GM23338 (cell line): ENCODE results near the gene SH3RF3. TPM values are rescaled to one million over a fixed set of nuclear protein-coding genes. Genes with fewer than 3 reads are reported as not detected.

Experiments used
- ATAC-seq: fragments of 200-7000 bp; cut with Tn5 transposase; 3 replicates; pipeline ENCODE4 v1.9.1; 2020
- DNase-seq: peaks from one replicate; pipeline ENCODE4 v3.0.0-alpha.2; 2015; ENCODE audit warnings: low spot score
- H2AFZ ChIP-seq: fragments of 200-600 bp; sonication (generic); 2 replicates; pipeline ENCODE4 v1.8.0; 2016; ENCODE audit warnings: antibody characterized with exemption, mild to moderate bottlenecking, moderate library complexity
- H3F3A ChIP-seq: fragments of 200-600 bp; sonication (generic); replicated peaks from 2 replicates; pipeline ENCODE4 v1.8.0; 2017; ENCODE audit warnings: antibody characterized with exemption, mixed run types, low read depth
- H3K27ac ChIP-seq: fragments of 200-600 bp; sonication (generic); 2 replicates; pipeline ENCODE4 v1.6.1; 2016; ENCODE audit warnings: low read depth
- H3K27me3 ChIP-seq: fragments of 200-600 bp; sonication (generic); 2 replicates; pipeline ENCODE4 v1.8.0; 2016; ENCODE audit warnings: mild to moderate bottlenecking, mixed run types, moderate library complexity; ENCODE audit not compliant: insufficient read depth
- H3K36me3 ChIP-seq: fragments of 200-600 bp; sonication (generic); 2 replicates; pipeline ENCODE4 v1.8.0; 2016; ENCODE audit warnings: mild to moderate bottlenecking; ENCODE audit not compliant: insufficient read depth
- H3K4me1 ChIP-seq: fragments of 200-600 bp; sonication (generic); 2 replicates; pipeline ENCODE4 v1.8.0; 2016; ENCODE audit warnings: mild to moderate bottlenecking, moderate library complexity; ENCODE audit not compliant: insufficient read depth
- H3K4me2 ChIP-seq: fragments of 200-600 bp; sonication (generic); 2 replicates; pipeline ENCODE4 v1.7.1; 2017; ENCODE audit warnings: mixed run types
- H3K4me3 ChIP-seq: fragments of 200-600 bp; sonication (generic); 2 replicates; pipeline ENCODE4 v1.6.1; 2016; ENCODE audit warnings: mixed run types
- H3K79me2 ChIP-seq: fragments of 200-600 bp; sonication (generic); replicated peaks from 2 replicates; pipeline ENCODE4 v1.8.0; 2017; ENCODE audit warnings: mild to moderate bottlenecking; ENCODE audit not compliant: insufficient read depth
- H3K9me2 ChIP-seq: fragments of 200-600 bp; sonication (generic); 2 replicates; pipeline ENCODE4 v1.8.0; 2017; ENCODE audit not compliant: insufficient read depth
- H4K20me1 ChIP-seq: fragments of 200-600 bp; sonication (generic); replicated peaks from 2 replicates; pipeline ENCODE4 v1.8.0; 2017; ENCODE audit warnings: mild to moderate bottlenecking; ENCODE audit not compliant: insufficient read depth
- H3K27ac Mint-ChIP-seq: 2 replicates; pipeline ENCODE4 v1.8.0; 2020; ENCODE audit warnings: inconsistent platforms, mild to moderate bottlenecking, moderate library complexity, mixed read lengths
- H3K27me3 Mint-ChIP-seq: 3 replicates; pipeline ENCODE4 v1.8.0; 2022; ENCODE audit warnings: low read depth, mild to moderate bottlenecking, moderate library complexity, mixed read lengths, inconsistent platforms; ENCODE audit not compliant: insufficient read depth, poor library complexity
- H3K36me3 Mint-ChIP-seq: 3 replicates; pipeline ENCODE4 v1.8.0; 2021; ENCODE audit warnings: low read depth, mild to moderate bottlenecking, inconsistent platforms, moderate library complexity, mixed read lengths
- H3K4me1 Mint-ChIP-seq: 3 replicates; pipeline ENCODE4 v1.8.0; 2020; ENCODE audit warnings: mild to moderate bottlenecking, inconsistent platforms, mixed read lengths
- H3K4me3 Mint-ChIP-seq: 3 replicates; pipeline ENCODE4 v1.8.0; 2021; ENCODE audit warnings: moderate library complexity, mild to moderate bottlenecking, inconsistent platforms, mixed read lengths
- H3K9me3 Mint-ChIP-seq: 3 replicates; pipeline ENCODE4 v1.8.0; 2020; ENCODE audit warnings: moderate library complexity, mild to moderate bottlenecking, inconsistent platforms, mixed read lengths
- CREB1 ChIP-seq: fragments of 250-450 bp; sonication (Bioruptor Pico); IDR thresholded peaks from 2 replicates; pipeline ENCODE4 v1.5.0; 2020; ENCODE audit warnings: low read depth, mild to moderate bottlenecking, moderate library complexity
- CTCF ChIP-seq, 2 experiments: fragments of 200-600 bp in 1 of 2; sonication (generic) in 1 of 2; conservative IDR thresholded peaks; 2 replicates each; pipeline versions ENCODE4 v1.5.1 to v1.6.1; 2016 to 2017; ENCODE audit warnings: antibody characterized with exemption in 2 of 2, low read depth in 2 of 2, mild to moderate bottlenecking in 2 of 2, moderate library complexity in 1 of 2
- ETS1 ChIP-seq: IDR thresholded peaks from 2 replicates; pipeline ENCODE4 v1.6.1; 2016; ENCODE audit warnings: antibody characterized with exemption
- EZH2 ChIP-seq: fragments of 200-600 bp; sonication (generic); IDR thresholded peaks from one replicate; pipeline ENCODE4 v1.8.0; 2017; ENCODE audit warnings: antibody characterized with exemption, mild to moderate bottlenecking, low read depth; ENCODE audit not compliant: unreplicated experiment
- EZH2phosphoT487 ChIP-seq: fragments of 200-600 bp; sonication (generic); IDR thresholded peaks from one replicate; pipeline ENCODE4 v1.8.1; 2018; ENCODE audit warnings: antibody characterized with exemption; ENCODE audit not compliant: unreplicated experiment
- JUNB ChIP-seq: IDR thresholded peaks from one replicate; pipeline ENCODE4 v1.6.1; 2016; ENCODE audit warnings: antibody characterized with exemption; ENCODE audit not compliant: unreplicated experiment
- NANOG ChIP-seq: IDR thresholded peaks from 2 replicates; pipeline ENCODE4 v1.6.1; 2016; ENCODE audit warnings: antibody characterized with exemption, borderline replicate concordance
- POLR2AphosphoS5 ChIP-seq: IDR thresholded peaks from 2 replicates; pipeline ENCODE4 v1.6.1; 2016; ENCODE audit warnings: antibody characterized with exemption, low read depth
- REST ChIP-seq: IDR thresholded peaks from one replicate; pipeline ENCODE4 v1.6.1; 2018; ENCODE audit warnings: antibody characterized with exemption; ENCODE audit not compliant: unreplicated experiment
- STAT1 ChIP-seq: IDR thresholded peaks from one replicate; pipeline ENCODE4 v1.6.1; 2016; ENCODE audit warnings: antibody characterized with exemption; ENCODE audit not compliant: unreplicated experiment
- ZNF114 ChIP-seq: fragments of 250-450 bp; sonication (Bioruptor Pico); IDR thresholded peaks from 2 replicates; pipeline ENCODE4 v1.5.0; 2020; ENCODE audit warnings: mild to moderate bottlenecking, moderate library complexity
- ZNF331 ChIP-seq: fragments of 250-450 bp; sonication (Bioruptor Pico); IDR thresholded peaks from 2 replicates; pipeline ENCODE4 v1.5.0; 2020; ENCODE audit warnings: low read depth, mild to moderate bottlenecking, moderate library complexity
- polyA plus RNA-seq: library from polyadenylated mRNA; unstranded; fragments of >200 nt; fragmentation: Nextera tagmentation; extraction: Ambion mirVana; gene quantifications from 2 replicates; pipeline ENCODE4 v1.2.1, GENCODE V29; 2016
- total RNA-seq: library from RNA; depleted of rRNA; stranded (reverse); fragments of >200 nt; shearing (Covaris generic); gene quantifications from 2 replicates; pipeline ENCODE4 v1.2.3, GENCODE V29; 2014
- TF ChIP-seq, protein P1 (sequence below): fragments of 250-450 bp; sonication (Bioruptor Pico); IDR thresholded peaks from 2 replicates; pipeline ENCODE4 v1.5.0; 2020; ENCODE audit warnings: mild to moderate bottlenecking, moderate library complexity

SH3RF3 gene
- total and polyA plus RNA-seq, 2 experiments from 2014 or later, result 0.11 to 0.63 TPM

GRCh38 chr2:109265953-109266352, 136.9 kb downstream of the SH3RF3 start:
- Histone ChIP-seq H2AFZ (no peak overlapping the region), H3K4me3 (no peak overlapping the region), H3F3A (no peaks in the 10 kb centered on the region), H3K27ac (no peak overlapping the region), H3K79me2 (no peaks in the 10 kb centered on the region), H4K20me1 (no peaks in the 10 kb centered on the region), H3K27me3 (no peaks in the 10 kb centered on the region), H3K4me1 (no peaks in the 10 kb centered on the region), H3K9me2 (no peaks in the 10 kb centered on the region), H3K4me2 (no peak overlapping the region), H3K36me3 (no peaks in the 10 kb centered on the region)
- DNase-seq (no peak), ATAC-seq (no peak)
- H3K4me3 Mint-ChIP-seq, result no peak overlapping the region
- peaks cover 1% of the 10 kb centered on the region for H3K27me3 Mint-ChIP-seq
- no peak for TF ChIP-seq ZNF114 (CRISPR knock-in tag)
- no peak for TF ChIP-seq EZH2phosphoT487
- TF ChIP-seq ZNF331 (CRISPR knock-in tag), result no peak
- TF ChIP-seq POLR2AphosphoS5, result no peak
- no peak for TF ChIP-seq CREB1 (CRISPR knock-in tag)
- no peak for TF ChIP-seq EZH2
- no peak for TF ChIP-seq STAT1
- TF ChIP-seq REST, result no peak
- TF ChIP-seq, protein P1, sequence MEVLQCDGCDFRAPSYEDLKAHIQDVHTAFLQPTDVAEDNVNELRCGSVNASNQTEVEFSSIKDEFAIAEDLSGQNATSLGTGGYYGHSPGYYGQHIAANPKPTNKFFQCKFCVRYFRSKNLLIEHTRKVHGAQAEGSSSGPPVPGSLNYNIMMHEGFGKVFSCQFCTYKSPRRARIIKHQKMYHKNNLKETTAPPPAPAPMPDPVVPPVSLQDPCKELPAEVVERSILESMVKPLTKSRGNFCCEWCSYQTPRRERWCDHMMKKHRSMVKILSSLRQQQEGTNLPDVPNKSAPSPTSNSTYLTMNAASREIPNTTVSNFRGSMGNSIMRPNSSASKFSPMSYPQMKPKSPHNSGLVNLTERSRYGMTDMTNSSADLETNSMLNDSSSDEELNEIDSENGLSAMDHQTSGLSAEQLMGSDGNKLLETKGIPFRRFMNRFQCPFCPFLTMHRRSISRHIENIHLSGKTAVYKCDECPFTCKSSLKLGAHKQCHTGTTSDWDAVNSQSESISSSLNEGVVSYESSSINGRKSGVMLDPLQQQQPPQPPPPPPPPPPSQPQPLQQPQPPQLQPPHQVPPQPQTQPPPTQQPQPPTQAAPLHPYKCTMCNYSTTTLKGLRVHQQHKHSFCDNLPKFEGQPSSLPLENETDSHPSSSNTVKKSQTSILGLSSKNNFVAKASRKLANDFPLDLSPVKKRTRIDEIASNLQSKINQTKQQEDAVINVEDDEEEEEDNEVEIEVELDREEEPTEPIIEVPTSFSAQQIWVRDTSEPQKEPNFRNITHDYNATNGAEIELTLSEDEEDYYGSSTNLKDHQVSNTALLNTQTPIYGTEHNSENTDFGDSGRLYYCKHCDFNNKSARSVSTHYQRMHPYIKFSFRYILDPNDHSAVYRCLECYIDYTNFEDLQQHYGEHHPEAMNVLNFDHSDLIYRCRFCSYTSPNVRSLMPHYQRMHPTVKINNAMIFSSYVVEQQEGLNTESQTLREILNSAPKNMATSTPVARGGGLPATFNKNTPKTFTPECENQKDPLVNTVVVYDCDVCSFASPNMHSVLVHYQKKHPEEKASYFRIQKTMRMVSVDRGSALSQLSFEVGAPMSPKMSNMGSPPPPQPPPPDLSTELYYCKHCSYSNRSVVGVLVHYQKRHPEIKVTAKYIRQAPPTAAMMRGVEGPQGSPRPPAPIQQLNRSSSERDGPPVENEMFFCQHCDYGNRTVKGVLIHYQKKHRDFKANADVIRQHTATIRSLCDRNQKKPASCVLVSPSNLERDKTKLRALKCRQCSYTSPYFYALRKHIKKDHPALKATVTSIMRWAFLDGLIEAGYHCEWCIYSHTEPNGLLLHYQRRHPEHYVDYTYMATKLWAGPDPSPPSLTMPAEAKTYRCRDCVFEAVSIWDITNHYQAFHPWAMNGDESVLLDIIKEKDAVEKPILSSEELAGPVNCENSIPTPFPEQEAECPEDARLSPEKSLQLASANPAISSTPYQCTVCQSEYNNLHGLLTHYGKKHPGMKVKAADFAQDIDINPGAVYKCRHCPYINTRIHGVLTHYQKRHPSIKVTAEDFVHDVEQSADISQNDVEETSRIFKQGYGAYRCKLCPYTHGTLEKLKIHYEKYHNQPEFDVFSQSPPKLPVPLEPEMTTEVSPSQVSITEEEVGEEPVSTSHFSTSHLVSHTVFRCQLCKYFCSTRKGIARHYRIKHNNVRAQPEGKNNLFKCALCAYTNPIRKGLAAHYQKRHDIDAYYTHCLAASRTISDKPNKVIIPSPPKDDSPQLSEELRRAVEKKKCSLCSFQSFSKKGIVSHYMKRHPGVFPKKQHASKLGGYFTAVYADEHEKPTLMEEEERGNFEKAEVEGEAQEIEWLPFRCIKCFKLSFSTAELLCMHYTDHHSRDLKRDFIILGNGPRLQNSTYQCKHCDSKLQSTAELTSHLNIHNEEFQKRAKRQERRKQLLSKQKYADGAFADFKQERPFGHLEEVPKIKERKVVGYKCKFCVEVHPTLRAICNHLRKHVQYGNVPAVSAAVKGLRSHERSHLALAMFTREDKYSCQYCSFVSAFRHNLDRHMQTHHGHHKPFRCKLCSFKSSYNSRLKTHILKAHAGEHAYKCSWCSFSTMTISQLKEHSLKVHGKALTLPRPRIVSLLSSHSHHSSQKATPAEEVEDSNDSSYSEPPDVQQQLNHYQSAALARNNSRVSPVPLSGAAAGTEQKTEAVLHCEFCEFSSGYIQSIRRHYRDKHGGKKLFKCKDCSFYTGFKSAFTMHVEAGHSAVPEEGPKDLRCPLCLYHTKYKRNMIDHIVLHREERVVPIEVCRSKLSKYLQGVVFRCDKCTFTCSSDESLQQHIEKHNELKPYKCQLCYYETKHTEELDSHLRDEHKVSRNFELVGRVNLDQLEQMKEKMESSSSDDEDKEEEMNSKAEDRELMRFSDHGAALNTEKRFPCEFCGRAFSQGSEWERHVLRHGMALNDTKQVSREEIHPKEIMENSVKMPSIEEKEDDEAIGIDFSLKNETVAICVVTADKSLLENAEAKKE (CRISPR knock-in tag), result no peak
- TF ChIP-seq JUNB, result no peak
- TF ChIP-seq CTCF (conservative IDR thresholded peaks at IDR 0.05; ENCODE audit: low read depth in 2 of 2), result no peak
- TF ChIP-seq ETS1, result no peak
- TF ChIP-seq NANOG, result no peak
- H3K4me1 Mint-ChIP-seq, result peaks cover 21% of the 10 kb centered on the region
- H3K9me3 Mint-ChIP-seq, result no peaks in the 10 kb centered on the region; the same call in 2 of the 3 replicates
- H3K36me3 Mint-ChIP-seq, result no peaks in the 10 kb centered on the region
- no peak overlapping the region for H3K27ac Mint-ChIP-seq
